HEK293 (cell line): Measurements from ENCODE around the gene OST4.
A peak's percentile ranks its signal among the peaks of the same experiment; 100 is the strongest.

Experiments
- CTCF ChIA-PET: fragments of 350-600 bp; formaldehyde crosslinking; extraction: SDS; loops from one replicate; lab custom pipeline; 2021; ENCODE audit warnings: antibody characterized with exemption; lab: Yijun Ruan, JAX
- POLR2A ChIA-PET: fragments of 300-600 bp; formaldehyde crosslinking; extraction: SDS; loops from one replicate; lab custom pipeline; 2020; ENCODE audit warnings: antibody characterized with exemption, inconsistent platforms; lab: Yijun Ruan, JAX
- H3K27ac ChIP-seq: fragments of 200-500 bp; sonication (Bioruptor generic); 2 replicates; pipeline ENCODE4 v1.5.1; 2014; ENCODE audit warnings: low read depth, low read length, control low read depth, inconsistent platforms; ENCODE audit errors: extremely low read depth
- H3K36me3 ChIP-seq, 2 experiments: fragments of 200-500 bp in 1 of 2; sonication (Bioruptor generic) in 1 of 2; 1 replicate in 1 of 2; 2 replicates in 1 of 2; pipeline ENCODE4 v1.5.1; 2014 to 2017; ENCODE audit warnings: inconsistent platforms in 2 of 2, low read length in 2 of 2; ENCODE audit not compliant: control insufficient read depth in 2 of 2, insufficient read depth in 1 of 2
- H3K4me1 ChIP-seq: fragments of 200-500 bp; sonication (Bioruptor generic); 2 replicates; pipeline ENCODE4 v1.5.1; 2014; ENCODE audit warnings: mild to moderate bottlenecking, low read length, inconsistent platforms; ENCODE audit not compliant: control insufficient read depth, insufficient read depth
- H3K4me3 ChIP-seq: 2 replicates; pipeline ENCODE4 v1.5.1; 2011; ENCODE audit warnings: low read depth, mild to moderate bottlenecking, control low read depth, low read length, moderate library complexity
- H3K9me3 ChIP-seq: fragments of 200-500 bp; sonication (Bioruptor generic); 2 replicates; pipeline ENCODE4 v1.5.1; 2014; ENCODE audit warnings: low read depth, low read length, inconsistent platforms; ENCODE audit not compliant: control insufficient read depth, insufficient read depth
- KLF9 ChIP-seq: fragments of 450-650 bp; formaldehyde crosslinking; IDR thresholded peaks from 2 replicates; pipeline ENCODE4 v1.5.1; 2016; ENCODE audit warnings: missing biosample characterization, missing genetic modification characterization, low read depth
- MYNN ChIP-seq: fragments of 450-650 bp; formaldehyde crosslinking; IDR thresholded peaks from 2 replicates; pipeline ENCODE4 v1.5.1; 2016; ENCODE audit warnings: missing biosample characterization, missing genetic modification characterization, borderline replicate concordance
- SETDB1 ChIP-seq: IDR thresholded peaks from one replicate; pipeline ENCODE4 v1.6.1; 2017; ENCODE audit warnings: mild to moderate bottlenecking, low read length, moderate library complexity, mixed read lengths; ENCODE audit not compliant: insufficient read length
- SP3 ChIP-seq: fragments of 450-650 bp; formaldehyde crosslinking; IDR thresholded peaks from 2 replicates; pipeline ENCODE4 v1.5.1; 2016; ENCODE audit warnings: missing biosample characterization, missing genetic modification characterization
- YY2 ChIP-seq: fragments of 450-650 bp; formaldehyde crosslinking; IDR thresholded peaks from 2 replicates; pipeline ENCODE4 v1.5.1; 2016; ENCODE audit warnings: missing biosample characterization, missing genetic modification characterization
- ZBTB17 ChIP-seq: fragments of 450-650 bp; formaldehyde crosslinking; IDR thresholded peaks from 2 replicates; pipeline ENCODE4 v1.5.1; 2016; ENCODE audit warnings: missing biosample characterization, missing genetic modification characterization
- ZBTB21 ChIP-seq: fragments of 450-650 bp; formaldehyde crosslinking; IDR thresholded peaks from 2 replicates; pipeline ENCODE4 v1.5.1; 2017; ENCODE audit warnings: missing biosample characterization, missing genetic modification characterization
- ZEB2 ChIP-seq: fragments of 450-650 bp; formaldehyde crosslinking; IDR thresholded peaks from 2 replicates; pipeline ENCODE4 v1.5.1; 2016; ENCODE audit warnings: missing biosample characterization, missing genetic modification characterization
- ZFP41 ChIP-seq: fragments of 450-650 bp; formaldehyde crosslinking; IDR thresholded peaks from 2 replicates; pipeline ENCODE4 v1.5.1; 2016; ENCODE audit warnings: missing biosample characterization, missing genetic modification characterization, borderline replicate concordance
- ZNF10 ChIP-seq: fragments of 450-650 bp; formaldehyde crosslinking; IDR thresholded peaks from 2 replicates; pipeline ENCODE4 v1.5.1; 2017; ENCODE audit warnings: missing biosample characterization, missing genetic modification characterization
- ZNF112 ChIP-seq: fragments of 450-650 bp; formaldehyde crosslinking; IDR thresholded peaks from 2 replicates; pipeline ENCODE4 v1.5.0; 2017; ENCODE audit warnings: missing biosample characterization, missing genetic modification characterization
- ZNF16 ChIP-seq: fragments of 450-650 bp; formaldehyde crosslinking; IDR thresholded peaks from 2 replicates; pipeline ENCODE4 v1.5.1; 2016; ENCODE audit warnings: low read depth, missing biosample characterization, missing genetic modification characterization
- ZNF19 ChIP-seq: fragments of 450-650 bp; formaldehyde crosslinking; IDR thresholded peaks from 2 replicates; pipeline ENCODE4; 2016; ENCODE audit warnings: missing biosample characterization, missing genetic modification characterization, low read depth
- ZNF280D ChIP-seq: fragments of 450-650 bp; formaldehyde crosslinking; IDR thresholded peaks from 2 replicates; pipeline ENCODE4 v1.5.1; 2016; ENCODE audit warnings: missing biosample characterization, missing genetic modification characterization
- ZNF292 ChIP-seq: fragments of 450-650 bp; formaldehyde crosslinking; IDR thresholded peaks from 2 replicates; pipeline ENCODE4 v1.5.1; 2016; ENCODE audit warnings: low read depth, missing biosample characterization, missing genetic modification characterization, borderline replicate concordance
- ZNF324 ChIP-seq: fragments of 450-650 bp; formaldehyde crosslinking; IDR thresholded peaks from 2 replicates; pipeline ENCODE4 v1.5.1; 2016; ENCODE audit warnings: missing biosample characterization, missing genetic modification characterization
- ZNF433 ChIP-seq: fragments of 450-650 bp; formaldehyde crosslinking; IDR thresholded peaks from 2 replicates; pipeline ENCODE4 v1.5.1; 2016; ENCODE audit warnings: missing biosample characterization, missing genetic modification characterization, low read depth
- ZNF549 ChIP-seq: fragments of 450-650 bp; IDR thresholded peaks from 2 replicates; pipeline ENCODE4 v1.5.1; 2018; ENCODE audit warnings: missing biosample characterization, missing genetic modification characterization, mild to moderate bottlenecking, inconsistent platforms, moderate library complexity
- ZNF558 ChIP-seq: fragments of 450-650 bp; formaldehyde crosslinking; IDR thresholded peaks from 2 replicates; pipeline ENCODE4 v1.5.1; 2016; ENCODE audit warnings: missing biosample characterization, missing genetic modification characterization
- ZNF610 ChIP-seq: fragments of 450-650 bp; formaldehyde crosslinking; IDR thresholded peaks from 2 replicates; pipeline ENCODE4 v1.5.1; 2016; ENCODE audit warnings: missing biosample characterization, missing genetic modification characterization, borderline replicate concordance
- ZNF768 ChIP-seq: fragments of 450-650 bp; formaldehyde crosslinking; IDR thresholded peaks from 2 replicates; pipeline ENCODE4 v1.5.1; 2018; ENCODE audit warnings: missing biosample characterization, mild to moderate bottlenecking, missing genetic modification characterization
- ZSCAN16 ChIP-seq: fragments of 450-650 bp; formaldehyde crosslinking; IDR thresholded peaks from 2 replicates; pipeline ENCODE4 v1.5.1; 2016; ENCODE audit warnings: missing biosample characterization, missing genetic modification characterization
- ZSCAN30 ChIP-seq: fragments of 450-650 bp; IDR thresholded peaks from 2 replicates; pipeline ENCODE4 v1.5.1; 2018; ENCODE audit warnings: missing biosample characterization, mild to moderate bottlenecking, missing genetic modification characterization, moderate library complexity
- TF ChIP-seq, protein P1 (sequence below): fragments of 450-650 bp; formaldehyde crosslinking; IDR thresholded peaks from 2 replicates; pipeline ENCODE4 v1.5.1; 2016; ENCODE audit warnings: missing biosample characterization, missing genetic modification characterization, borderline replicate concordance
- TF ChIP-seq, protein P2 (sequence below): fragments of 450-650 bp; formaldehyde crosslinking; IDR thresholded peaks from 2 replicates; pipeline ENCODE4 v1.5.1; 2016; ENCODE audit warnings: missing biosample characterization, missing genetic modification characterization, borderline replicate concordance

The OST4 gene

DNA sequence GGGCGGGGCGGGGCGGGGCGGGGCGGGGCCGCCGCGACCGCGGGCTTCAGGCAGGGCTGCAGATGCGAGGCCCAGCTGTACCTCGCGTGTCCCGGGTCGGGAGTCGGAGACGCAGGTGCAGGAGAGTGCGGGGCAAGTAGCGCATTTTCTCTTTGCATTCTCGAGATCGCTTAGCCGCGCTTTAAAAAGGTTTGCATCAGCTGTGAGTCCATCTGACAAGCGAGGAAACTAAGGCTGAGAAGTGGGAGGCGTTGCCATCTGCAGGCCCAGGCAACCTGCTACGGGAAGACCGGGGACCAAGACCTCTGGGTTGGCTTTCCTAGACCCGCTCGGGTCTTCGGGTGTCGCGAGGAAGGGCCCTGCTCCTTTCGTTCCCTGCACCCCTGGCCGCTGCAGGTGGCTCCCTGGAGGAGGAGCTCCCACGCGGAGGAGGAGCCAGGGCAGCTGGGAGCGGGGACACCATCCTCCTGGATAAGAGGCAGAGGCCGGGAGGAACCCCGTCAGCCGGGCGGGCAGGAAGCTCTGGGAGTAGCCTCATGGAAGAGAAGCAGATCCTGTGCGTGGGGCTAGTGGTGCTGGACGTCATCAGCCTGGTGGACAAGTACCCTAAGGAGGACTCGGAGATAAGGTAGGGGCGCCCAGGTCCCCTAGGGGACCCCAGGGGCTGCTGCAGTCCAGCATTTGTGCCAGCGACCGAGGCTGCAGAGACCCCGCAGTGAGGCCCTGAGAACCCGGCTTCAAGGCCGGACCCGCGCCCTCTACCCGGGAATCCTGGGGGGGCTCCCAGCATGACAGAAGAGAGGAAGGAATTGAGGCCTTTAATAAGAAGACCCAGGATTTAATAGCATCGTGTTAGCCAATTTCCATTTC lies 15.5 kb upstream of the OST4 start, which contains the start of gene KHK:
TSS of gene KHK (plus strand) at position 49 of the 870 bp plus-strand sequence. CDS start at position 537, 488 bp downstream.
- Histone ChIP-seq H3K9me3 (no peaks in the 10 kb centered on the region), H3K4me1 (peaks cover 5% of the 10 kb centered on the region), H3K36me3 (peaks cover 0 to 12% of the 10 kb centered on the region in 2 experiments; a peak in 1 of 3 replicates), H3K27ac (peak within 1 kb of the TSS; percentile 72), H3K4me3 (peak within 1 kb of the TSS; percentile 48)
- CTCF ChIA-PET: interaction anchor here (0.6 to 3.3 kb wide), 15 partner anchors 11 to 267 kb away, joined by 3 to 44 read pairs (median 3); partner anchors contain the start of genes ABHD1, CGREF1 and OST4
- POLR2A ChIA-PET: interaction anchor here (0.7 to 2.8 kb wide), 10 partner anchors 9 to 283 kb away, joined by 3 to 11 read pairs (median 5); partner anchors contain the start of genes AGBL5 and OST4
- TF ChIP-seq MYNN (no peak), YY2 (tag by site-specific recombination) (no peak), ZSCAN16 (tag by site-specific recombination) (no peak), SP3 (tag by site-specific recombination) (peak; percentile 81), ZNF558 (tag by site-specific recombination) (no peak), SETDB1 (no peak), ZBTB21 (tag by site-specific recombination) (no peak), ZSCAN30 (tag by site-specific recombination) (no peak), ZNF433 (tag by site-specific recombination) (no peak), ZBTB17 (tag by site-specific recombination) (peak; percentile 61), ZNF768 (no peak), ZEB2 (tag by site-specific recombination) (no peak), KLF9 (tag by site-specific recombination) (peak; percentile 58), ZNF610 (tag by site-specific recombination) (no peak), ZNF10 (no peak), ZNF280D (no peak), ZNF19 (no peak), ZNF16 (no peak), ZNF324 (no peak), ZFP41 (no peak), ZNF112 (no peak), ZNF292 (tag by site-specific recombination) (no peak), ZNF549 (tag by site-specific recombination) (no peak)
- TF ChIP-seq, protein P1, sequence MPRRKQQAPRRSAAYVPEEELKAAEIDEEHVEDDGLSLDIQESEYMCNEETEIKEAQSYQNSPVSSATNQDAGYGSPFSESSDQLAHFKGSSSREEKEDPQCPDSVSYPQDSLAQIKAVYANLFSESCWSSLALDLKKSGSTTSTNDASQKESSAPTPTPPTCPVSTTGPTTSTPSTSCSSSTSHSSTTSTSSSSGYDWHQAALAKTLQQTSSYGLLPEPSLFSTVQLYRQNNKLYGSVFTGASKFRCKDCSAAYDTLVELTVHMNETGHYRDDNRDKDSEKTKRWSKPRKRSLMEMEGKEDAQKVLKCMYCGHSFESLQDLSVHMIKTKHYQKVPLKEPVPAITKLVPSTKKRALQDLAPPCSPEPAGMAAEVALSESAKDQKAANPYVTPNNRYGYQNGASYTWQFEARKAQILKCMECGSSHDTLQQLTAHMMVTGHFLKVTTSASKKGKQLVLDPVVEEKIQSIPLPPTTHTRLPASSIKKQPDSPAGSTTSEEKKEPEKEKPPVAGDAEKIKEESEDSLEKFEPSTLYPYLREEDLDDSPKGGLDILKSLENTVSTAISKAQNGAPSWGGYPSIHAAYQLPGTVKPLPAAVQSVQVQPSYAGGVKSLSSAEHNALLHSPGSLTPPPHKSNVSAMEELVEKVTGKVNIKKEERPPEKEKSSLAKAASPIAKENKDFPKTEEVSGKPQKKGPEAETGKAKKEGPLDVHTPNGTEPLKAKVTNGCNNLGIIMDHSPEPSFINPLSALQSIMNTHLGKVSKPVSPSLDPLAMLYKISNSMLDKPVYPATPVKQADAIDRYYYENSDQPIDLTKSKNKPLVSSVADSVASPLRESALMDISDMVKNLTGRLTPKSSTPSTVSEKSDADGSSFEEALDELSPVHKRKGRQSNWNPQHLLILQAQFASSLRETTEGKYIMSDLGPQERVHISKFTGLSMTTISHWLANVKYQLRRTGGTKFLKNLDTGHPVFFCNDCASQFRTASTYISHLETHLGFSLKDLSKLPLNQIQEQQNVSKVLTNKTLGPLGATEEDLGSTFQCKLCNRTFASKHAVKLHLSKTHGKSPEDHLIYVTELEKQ (tag by site-specific recombination): no peak
- TF ChIP-seq, protein P2, sequence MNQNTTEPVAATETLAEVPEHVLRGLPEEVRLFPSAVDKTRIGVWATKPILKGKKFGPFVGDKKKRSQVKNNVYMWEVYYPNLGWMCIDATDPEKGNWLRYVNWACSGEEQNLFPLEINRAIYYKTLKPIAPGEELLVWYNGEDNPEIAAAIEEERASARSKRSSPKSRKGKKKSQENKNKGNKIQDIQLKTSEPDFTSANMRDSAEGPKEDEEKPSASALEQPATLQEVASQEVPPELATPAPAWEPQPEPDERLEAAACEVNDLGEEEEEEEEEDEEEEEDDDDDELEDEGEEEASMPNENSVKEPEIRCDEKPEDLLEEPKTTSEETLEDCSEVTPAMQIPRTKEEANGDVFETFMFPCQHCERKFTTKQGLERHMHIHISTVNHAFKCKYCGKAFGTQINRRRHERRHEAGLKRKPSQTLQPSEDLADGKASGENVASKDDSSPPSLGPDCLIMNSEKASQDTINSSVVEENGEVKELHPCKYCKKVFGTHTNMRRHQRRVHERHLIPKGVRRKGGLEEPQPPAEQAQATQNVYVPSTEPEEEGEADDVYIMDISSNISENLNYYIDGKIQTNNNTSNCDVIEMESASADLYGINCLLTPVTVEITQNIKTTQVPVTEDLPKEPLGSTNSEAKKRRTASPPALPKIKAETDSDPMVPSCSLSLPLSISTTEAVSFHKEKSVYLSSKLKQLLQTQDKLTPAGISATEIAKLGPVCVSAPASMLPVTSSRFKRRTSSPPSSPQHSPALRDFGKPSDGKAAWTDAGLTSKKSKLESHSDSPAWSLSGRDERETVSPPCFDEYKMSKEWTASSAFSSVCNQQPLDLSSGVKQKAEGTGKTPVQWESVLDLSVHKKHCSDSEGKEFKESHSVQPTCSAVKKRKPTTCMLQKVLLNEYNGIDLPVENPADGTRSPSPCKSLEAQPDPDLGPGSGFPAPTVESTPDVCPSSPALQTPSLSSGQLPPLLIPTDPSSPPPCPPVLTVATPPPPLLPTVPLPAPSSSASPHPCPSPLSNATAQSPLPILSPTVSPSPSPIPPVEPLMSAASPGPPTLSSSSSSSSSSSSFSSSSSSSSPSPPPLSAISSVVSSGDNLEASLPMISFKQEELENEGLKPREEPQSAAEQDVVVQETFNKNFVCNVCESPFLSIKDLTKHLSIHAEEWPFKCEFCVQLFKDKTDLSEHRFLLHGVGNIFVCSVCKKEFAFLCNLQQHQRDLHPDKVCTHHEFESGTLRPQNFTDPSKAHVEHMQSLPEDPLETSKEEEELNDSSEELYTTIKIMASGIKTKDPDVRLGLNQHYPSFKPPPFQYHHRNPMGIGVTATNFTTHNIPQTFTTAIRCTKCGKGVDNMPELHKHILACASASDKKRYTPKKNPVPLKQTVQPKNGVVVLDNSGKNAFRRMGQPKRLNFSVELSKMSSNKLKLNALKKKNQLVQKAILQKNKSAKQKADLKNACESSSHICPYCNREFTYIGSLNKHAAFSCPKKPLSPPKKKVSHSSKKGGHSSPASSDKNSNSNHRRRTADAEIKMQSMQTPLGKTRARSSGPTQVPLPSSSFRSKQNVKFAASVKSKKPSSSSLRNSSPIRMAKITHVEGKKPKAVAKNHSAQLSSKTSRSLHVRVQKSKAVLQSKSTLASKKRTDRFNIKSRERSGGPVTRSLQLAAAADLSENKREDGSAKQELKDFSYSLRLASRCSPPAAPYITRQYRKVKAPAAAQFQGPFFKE (tag by site-specific recombination): no peak
